Measurements from ENCODE around the gene TSHZ2.
"Not testable (repeated sequence)": the region's sequence is repeated elsewhere in the genome, so short reads cannot be mapped to it uniquely, and the experiment has no call there.

The TSHZ2 gene

DNA sequence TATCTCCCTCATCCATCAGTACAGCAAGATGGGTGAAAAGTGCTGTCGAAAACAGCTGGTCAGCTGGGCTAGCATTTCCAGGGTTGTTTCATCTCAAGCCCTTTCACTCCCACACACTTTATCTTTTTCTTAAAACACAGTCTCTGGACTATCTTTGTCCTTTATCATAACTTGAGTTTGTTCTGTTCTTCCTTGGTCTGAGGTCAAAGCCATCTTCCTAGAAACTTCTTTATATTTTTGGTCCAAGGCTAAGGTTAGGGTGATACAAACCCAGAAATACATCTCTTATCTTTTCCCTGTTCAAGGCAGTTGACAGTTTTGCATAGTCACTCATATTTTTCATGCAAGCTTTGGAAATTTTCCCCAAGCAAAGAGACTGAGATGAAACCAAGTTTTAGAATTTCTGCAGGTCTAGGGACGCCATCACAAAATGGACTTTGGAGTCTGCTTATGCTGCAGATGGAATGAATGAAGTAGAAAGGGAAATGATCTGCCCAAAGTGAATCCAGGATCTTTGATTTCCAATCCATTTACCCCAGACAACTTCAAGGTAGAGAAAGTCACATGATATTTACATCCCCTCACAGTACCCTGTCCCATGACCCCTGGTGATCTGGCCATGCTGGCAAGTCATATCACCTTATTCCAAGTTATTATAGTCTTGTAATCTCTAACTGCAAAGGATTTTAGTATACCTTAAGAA lies 324.4 kb downstream of the TSHZ2 start:
- no peak for DNase-seq

DNA sequence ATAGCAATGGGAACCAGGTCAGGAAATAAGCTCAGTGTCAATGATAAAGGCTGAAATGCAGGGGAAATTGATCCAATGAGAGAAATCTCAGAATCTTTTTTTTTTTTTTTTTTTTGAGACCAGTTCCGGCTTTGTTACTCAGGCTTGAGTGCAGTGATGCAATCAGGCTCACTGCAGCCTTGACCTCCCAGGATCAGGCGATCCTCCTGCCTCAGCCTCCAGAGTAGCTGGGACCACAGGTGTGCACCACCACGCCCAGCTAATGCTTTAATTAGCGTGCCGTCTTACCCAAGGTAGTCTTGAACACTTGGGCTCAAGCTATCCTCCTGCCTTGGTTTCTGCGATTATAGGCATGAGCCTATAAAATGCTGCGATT lies 325.0 kb downstream of the TSHZ2 start:
- no peak for DNase-seq

- no peak for DNase-seq
Measured at GRCh38 chr20:53298260-53298659, 326.1 kb downstream of the TSHZ2 start.

GRCh38 chr20:53298911-53299310 lies 326.8 kb downstream of the TSHZ2 start:
- no peak for DNase-seq

DNA sequence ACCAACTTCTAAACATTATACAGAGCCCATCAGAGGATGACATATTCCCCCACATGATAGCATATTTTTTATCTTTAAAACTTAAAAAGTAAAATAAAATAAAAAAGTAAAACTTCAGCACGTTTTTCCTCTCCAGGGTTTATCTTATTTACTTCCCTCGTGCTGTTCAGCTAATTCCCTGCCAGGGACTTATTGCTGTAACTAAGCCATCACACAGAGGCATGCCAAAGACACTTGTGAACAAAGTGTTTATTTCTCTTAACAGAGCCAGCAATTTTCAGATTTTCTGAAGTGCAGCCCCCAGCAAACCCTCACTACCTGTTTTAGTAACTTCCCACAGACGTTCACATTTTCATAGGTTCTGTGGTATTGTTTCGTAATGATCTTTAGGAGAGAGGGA lies 327.7 kb downstream of the TSHZ2 start:
- DNase-seq: no peak

DNA sequence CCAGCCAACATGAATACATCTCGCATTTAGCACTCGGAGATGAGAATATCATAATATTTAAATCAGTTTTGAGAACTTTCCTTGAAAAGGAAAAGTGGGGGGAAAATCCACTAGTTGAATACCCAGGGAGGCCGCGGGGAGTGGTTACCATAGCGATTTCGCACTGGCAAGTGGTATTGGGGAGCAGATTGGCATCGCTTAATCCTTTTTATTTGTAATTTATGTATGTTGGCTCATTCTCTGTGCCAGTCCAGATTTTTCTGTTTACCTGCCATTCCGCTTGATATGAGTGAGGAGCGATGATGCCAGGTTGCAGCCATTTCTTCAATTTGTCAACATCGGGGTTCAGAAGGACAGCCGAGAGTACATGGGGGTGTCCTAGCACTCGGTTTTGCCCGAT lies 329.7 kb downstream of the TSHZ2 start:
- DNase-seq: no peak

GRCh38 chr20:53302695-53303412 lies 330.7 kb downstream of the TSHZ2 start:
- no peak for DNase-seq

- DNase-seq: no peak
Measured at GRCh38 chr20:53303413-53303760, 331.2 kb downstream of the TSHZ2 start.

GRCh38 chr20:53304146-53304545 lies 332.0 kb downstream of the TSHZ2 start:
- DNase-seq: no peak

- DNase-seq: no peak
Measured at GRCh38 chr20:53306192-53306805, 334.1 kb downstream of the TSHZ2 start.

- no peak for DNase-seq
Measured at GRCh38 chr20:53307964-53308597, 335.9 kb downstream of the TSHZ2 start.

GRCh38 chr20:53309515-53309914 lies 337.4 kb downstream of the TSHZ2 start:
- DNase-seq: no peak

GRCh38 chr20:53312957-53313356 lies 340.8 kb downstream of the TSHZ2 start:
- DNase-seq: no peak

DNA sequence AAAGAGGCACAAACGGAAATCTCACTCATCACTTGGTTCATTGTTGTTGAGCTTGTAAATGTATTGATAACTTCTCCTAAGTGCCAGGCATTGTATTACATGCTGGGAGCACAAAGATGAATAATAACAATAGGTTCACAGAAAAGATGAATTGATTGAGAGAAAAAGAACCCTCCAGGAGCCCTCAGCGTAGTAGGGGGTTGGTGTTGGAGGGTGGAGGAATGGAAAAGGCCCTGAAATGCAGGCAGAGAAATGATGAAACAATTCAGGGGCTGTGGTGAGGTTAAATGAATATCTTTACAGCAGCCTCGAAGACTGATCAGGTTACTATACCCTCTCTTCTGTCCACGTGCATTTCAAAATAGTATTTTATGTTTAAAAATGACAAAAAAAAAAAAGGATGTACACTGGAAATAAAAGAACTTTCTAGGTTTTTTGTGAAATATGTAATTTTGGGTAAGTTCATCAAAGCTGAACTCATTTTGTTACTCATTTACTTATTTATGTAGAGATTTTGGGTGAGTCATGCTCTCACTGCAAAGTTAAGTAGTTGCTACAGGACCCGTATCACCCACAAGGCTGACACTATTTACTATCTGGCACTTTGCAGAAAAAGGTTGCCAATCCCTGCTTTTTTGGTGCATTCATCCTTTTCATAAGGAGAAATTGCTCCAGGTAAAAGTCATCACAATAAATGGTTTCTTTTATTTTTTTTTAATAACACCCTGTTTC lies 344.2 kb downstream of the TSHZ2 start:
- no peak for DNase-seq

GRCh38 chr20:53319200-53319599 lies 347.0 kb downstream of the TSHZ2 start:
- DNase-seq: no peak

GRCh38 chr20:53319716-53320115 lies 347.6 kb downstream of the TSHZ2 start:
- DNase-seq: no peak

GRCh38 chr20:53320701-53321100 lies 348.5 kb downstream of the TSHZ2 start:
- no peak for DNase-seq

DNA sequence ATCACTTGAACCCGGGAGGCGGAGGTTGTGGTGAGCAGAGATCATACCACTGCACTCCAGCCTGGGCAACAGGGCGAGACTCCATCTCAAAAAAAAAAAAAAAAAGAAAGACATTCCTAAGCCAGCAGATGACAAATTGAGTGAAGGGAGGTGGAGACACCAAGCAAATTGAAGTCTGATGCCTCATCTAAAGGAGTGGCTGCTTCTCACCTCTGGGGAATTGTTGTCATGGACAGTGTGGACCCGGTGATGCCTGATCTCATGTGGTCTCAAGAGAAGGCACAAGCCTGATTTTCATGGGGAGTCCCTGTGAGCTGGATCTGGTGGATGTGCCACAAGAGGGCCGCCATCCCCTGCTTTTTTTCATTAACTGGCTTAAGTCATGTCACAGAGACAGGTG lies 349.4 kb downstream of the TSHZ2 start:
- DNase-seq: no peak

DNA sequence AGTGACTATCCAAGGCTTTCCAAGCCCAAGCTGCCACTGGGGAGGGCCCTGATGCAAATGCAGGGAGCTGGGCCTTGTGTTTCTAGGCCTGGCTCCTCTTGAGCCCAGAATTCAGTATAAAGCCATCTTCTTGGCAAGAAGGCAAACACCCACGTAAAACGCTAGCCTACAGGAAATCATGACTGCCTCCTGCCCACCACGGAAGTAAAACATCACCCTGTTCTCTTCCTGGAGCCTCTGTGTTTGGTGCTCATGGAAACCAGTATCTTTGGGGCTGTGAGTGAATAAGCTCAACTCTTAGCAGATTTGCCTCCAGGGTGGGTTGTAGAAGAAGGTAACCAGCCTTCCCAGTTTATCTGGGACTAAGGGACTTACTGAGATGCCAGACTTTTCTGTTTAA lies 350.5 kb downstream of the TSHZ2 start:
- no peak for DNase-seq

- DNase-seq: not testable (repeated sequence)
Measured at GRCh38 chr20:53323460-53323859, 351.3 kb downstream of the TSHZ2 start.

DNA sequence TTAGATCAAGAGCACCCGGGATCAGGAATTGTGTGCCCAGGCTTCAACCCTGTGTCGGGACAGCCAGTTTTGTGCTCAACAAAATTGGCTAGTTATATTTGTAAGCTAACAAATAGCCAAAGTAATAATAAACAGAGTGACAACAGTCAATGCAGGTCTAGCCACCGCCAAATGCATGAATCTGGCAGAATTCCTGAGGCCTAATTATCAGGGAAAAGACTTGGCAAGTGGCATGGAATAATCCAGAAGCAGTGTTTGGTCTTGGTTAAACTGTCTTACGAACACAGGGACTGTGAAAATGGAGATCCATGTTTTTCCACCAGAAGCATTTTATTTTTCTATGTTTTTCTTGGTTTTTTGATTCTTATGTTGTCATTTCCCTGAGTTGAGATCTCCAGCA lies 352.7 kb downstream of the TSHZ2 start:
- DNase-seq: no peak

- no peak for DNase-seq
Measured at GRCh38 chr20:53328961-53329360, 356.8 kb downstream of the TSHZ2 start.

DNA sequence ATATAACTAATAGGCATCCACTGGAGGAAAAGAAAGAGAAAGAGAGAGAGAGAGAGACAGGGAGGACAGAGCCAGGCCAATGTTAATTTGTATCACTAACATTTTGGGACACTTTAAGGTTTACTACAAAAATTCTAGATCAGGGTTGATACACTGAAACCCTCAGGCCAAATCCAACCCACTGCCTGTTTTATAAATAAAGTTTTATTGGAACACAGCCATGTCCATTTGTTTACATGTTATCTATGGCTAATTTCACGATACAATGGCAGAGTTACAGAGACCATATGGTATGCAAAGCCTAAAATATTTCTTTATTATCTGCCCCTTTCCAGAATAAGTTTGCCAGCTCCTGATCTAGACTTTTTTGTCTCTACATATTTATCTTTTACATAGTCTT lies 357.6 kb downstream of the TSHZ2 start:
- DNase-seq: no peak

All from DMS153 (cell line).